GM12892 (cell line): ENCODE data around the gene GALNT2.

Source experiments
- DNase-seq: peaks from one replicate; pipeline ENCODE4 v3.0.0; 2011; ENCODE audit not compliant: insufficient read length
- FAIRE-seq: peaks from 2 replicates; lab custom pipeline; 2011; peaks lifted over from hg19 to GRCh38; lab: Jason Lieb, UNC
- POLR2A ChIP-seq: IDR thresholded peaks from 2 replicates; pipeline ENCODE4 v1.6.1; 2011; ENCODE audit warnings: low read depth, low read length, control low read depth
- POLR2AphosphoS5 ChIP-seq: IDR thresholded peaks from 2 replicates; pipeline ENCODE4 v1.6.1; 2011; ENCODE audit warnings: low read depth, low read length, control low read depth
- TAF1 ChIP-seq: IDR thresholded peaks from 2 replicates; pipeline ENCODE4 v1.6.1; 2011; ENCODE audit warnings: low read depth, mild to moderate bottlenecking, control low read depth, low read length, borderline replicate concordance

GALNT2 gene

DNA sequence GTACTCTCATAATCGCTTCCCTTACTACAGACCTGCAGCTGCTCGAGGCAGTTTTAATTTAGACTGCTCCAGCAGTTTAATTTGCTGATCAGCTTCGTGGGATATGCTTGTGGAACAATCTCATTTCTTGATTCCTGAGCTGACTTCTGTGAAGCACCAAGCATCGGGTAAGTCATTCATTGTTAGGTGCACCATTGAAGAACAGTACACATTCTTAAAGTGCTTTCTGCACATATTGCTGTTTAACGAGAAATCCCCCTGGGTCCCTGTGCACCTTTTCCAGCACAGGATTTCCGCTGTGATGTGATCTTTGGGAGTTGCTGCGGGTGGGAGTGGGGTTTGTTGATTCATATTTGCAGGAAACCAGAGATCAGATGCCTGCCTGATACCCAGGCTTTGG lies 9.1 kb downstream of the GALNT2 start:
- no peak for DNase-seq
- TF ChIP-seq TAF1 = no peak
- TF ChIP-seq POLR2A = no peak
- no peak for TF ChIP-seq POLR2AphosphoS5
- no peak for FAIRE-seq

- TF ChIP-seq POLR2A (no peak), TAF1 (no peak), POLR2AphosphoS5 (no peak)
- FAIRE-seq (no peak), DNase-seq (no peak)
Measured at GRCh38 chr1:230077011-230077410, 10.0 kb downstream of the GALNT2 start.

DNA sequence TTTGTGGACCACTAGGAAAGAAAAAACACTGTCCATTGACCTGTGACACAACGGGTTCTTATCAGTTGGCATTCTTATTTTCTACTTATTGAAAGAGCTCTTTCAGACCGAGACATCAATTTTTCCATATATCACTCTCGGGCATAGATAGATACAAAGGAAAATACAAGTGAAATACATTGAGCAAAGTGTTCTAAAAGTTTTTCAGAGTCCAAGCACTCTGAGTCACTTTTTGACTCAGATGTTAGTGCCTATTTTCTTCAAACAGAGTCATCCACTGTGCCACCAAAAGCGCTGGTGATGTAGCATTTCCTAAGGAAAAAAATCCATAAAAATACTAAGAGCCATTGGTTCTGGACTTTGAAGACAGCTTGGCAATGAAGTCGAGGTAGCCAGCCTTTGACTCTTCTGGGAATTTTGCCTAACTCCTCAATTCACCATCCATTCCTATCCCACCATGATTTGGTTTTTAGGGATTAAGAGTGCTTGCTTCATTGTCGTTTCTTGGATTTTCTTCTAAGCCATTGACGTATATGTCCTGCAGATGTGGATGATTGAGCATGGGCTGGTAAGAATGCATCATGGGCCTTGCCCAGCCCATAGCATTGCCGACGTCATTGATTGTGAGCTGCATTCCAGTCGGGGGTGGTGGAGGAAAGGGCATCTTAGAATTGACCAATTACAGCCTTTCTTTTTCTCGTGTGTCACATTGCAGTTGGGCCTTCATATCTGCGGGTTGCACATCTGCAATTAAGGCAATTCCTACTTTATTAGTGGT lies 10.6 kb downstream of the GALNT2 start:
- TF ChIP-seq TAF1 (no peak), POLR2A (no peak), POLR2AphosphoS5 (no peak)
- DNase-seq (no peak), FAIRE-seq (no peak)

DNA sequence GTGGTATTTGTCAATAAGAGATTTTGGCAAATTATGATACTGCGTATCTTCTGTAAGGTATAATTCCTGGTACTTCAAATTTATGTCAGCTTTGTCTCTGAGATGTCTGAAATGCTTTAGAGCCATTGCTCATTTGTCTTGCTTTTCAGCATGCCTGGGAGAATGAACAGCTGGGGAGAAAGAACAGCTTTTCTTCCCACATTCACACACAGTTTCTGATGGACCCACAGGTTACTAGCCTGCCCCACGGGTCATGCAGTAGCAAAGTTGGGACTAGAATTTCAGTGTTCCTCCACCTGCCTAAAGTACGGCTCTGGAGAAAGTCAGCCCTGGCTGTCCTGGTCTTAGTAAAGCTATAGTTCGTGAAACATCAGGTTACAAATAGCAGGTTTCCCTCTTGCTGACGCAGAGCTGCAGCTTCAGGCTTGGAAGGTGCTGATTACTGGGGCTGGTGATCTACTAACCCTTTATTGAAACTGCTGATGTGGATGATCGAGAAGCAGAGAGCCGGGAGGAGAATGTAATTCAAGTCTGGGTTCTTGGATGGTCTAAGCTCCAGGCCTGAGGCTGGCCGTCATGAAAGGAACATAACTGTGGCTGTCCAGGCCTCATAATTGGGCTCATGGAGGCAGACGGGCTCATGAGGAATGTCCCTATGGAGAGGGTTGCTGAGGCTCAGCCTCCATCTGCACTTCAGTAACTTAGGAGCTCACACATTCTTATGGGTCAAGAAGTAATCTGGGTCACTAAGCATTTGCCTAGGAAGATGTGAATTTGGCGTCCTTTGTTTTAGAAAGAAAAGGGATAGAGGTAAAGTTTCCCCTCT lies 12.4 kb downstream of the GALNT2 start:
- TF ChIP-seq POLR2A = no peak
- no peak for TF ChIP-seq POLR2AphosphoS5
- no peak for TF ChIP-seq TAF1
- FAIRE-seq = no peak
- DNase-seq = no peak

DNA sequence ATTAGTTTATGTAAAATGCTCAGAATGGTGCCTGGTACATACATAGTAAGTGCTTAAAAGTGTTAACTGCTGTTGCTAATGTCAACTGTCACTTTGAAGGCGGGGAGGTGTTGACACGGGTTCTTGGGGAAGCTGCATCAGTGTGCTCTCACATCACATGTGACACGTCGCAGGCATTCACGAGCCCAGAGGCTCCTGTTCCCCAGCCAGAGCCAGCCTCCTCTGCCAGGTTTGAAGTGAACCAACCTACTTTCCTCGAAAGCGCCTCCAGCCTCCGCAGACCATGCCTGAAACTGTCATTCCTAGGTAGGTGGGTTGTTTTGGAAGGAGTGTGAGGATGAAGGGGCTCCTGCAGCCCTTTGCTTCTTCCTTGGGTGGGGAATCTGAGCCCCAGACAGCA lies 13.8 kb downstream of the GALNT2 start:
- FAIRE-seq (no peak), DNase-seq (no peak)
- no peak for TF ChIP-seq TAF1
- TF ChIP-seq POLR2A = no peak
- no peak for TF ChIP-seq POLR2AphosphoS5

- FAIRE-seq = no peak
- TF ChIP-seq POLR2AphosphoS5 = no peak
- TF ChIP-seq TAF1 = no peak
- TF ChIP-seq POLR2A = no peak
- DNase-seq = no peak
Measured at GRCh38 chr1:230081751-230082150, 14.7 kb downstream of the GALNT2 start.

GRCh38 chr1:230082211-230082610 lies 15.2 kb downstream of the GALNT2 start:
- DNase-seq (no peak), FAIRE-seq (no peak)
- TF ChIP-seq POLR2A = no peak
- TF ChIP-seq POLR2AphosphoS5 = no peak
- no peak for TF ChIP-seq TAF1

GRCh38 chr1:230083053-230083452 lies 16.0 kb downstream of the GALNT2 start:
- FAIRE-seq = no peak
- TF ChIP-seq TAF1 (no peak), POLR2AphosphoS5 (no peak), POLR2A (no peak)
- no peak for DNase-seq

DNA sequence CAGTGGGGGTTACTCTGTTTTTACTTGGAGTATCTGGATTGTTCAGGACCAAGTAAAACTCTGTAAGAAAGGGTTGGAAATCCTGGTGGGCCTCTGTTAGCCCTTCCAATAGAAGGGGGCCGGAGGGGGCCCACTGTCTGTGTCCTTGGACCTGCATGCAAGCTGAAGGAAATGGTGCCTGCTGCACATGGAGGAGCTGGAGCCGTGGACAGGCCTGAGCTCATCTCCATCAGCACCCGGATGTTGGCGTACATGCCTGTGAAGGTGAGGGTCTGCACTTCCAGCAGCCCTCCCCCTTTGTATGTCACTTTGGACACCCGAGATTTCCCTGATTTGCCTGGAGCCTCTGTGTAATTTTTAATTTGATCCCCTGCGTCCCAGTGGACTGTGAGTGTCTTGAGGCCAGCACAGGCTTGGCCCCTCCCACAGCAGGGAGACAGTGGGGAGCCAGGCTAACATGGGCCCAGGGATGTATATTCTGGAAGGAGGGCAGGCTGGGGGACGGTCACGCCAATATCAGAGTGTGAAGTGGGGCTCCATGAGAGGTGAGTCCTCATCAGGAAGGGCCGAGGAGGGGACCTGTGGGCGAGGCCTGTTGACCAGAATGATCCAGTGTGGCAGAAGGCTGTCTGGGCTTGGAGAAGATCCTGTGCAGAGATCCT lies 16.8 kb downstream of the GALNT2 start:
- no peak for TF ChIP-seq TAF1
- TF ChIP-seq POLR2A = no peak
- no peak for TF ChIP-seq POLR2AphosphoS5
- no peak for DNase-seq
- no peak for FAIRE-seq

- FAIRE-seq (no peak), DNase-seq (no peak)
- TF ChIP-seq POLR2A (no peak), TAF1 (no peak), POLR2AphosphoS5 (no peak)
Measured at GRCh38 chr1:230084408-230085177, 17.6 kb downstream of the GALNT2 start.

- no peak for DNase-seq
- FAIRE-seq = no peak
- TF ChIP-seq POLR2A = no peak
- TF ChIP-seq TAF1 = no peak
- TF ChIP-seq POLR2AphosphoS5 = no peak
Measured at GRCh38 chr1:230085178-230085515, 18.1 kb downstream of the GALNT2 start.
